Keratinocyte (primary cell): ENCODE results near the gene DUSP16.

ENCODE experiments used
- CTCF ChIP-seq, 3 experiments: IDR thresholded peaks in 1 of 3; conservative IDR thresholded peaks in 1 of 3; optimal IDR thresholded peaks in 1 of 3; 2 replicates in 2 of 3; 3 replicates in 1 of 3; pipeline versions ENCODE3 to v1.5.1; 2011; ENCODE audit warnings: low read length in 3 of 3, mild to moderate bottlenecking in 3 of 3, moderate library complexity in 2 of 3, control low read depth in 1 of 3, inconsistent platforms in 1 of 3; ENCODE audit not compliant: insufficient read depth in 2 of 3; ENCODE audit errors: extremely low read depth in 1 of 3
- EZH2 ChIP-seq: IDR thresholded peaks from one replicate; pipeline ENCODE4 v1.6.1; 2012; ENCODE audit warnings: inconsistent platforms, mild to moderate bottlenecking, low read length, moderate library complexity

- TF ChIP-seq EZH2 (no peak), CTCF (optimal IDR thresholded peaks at IDR 0.05 in 1 of 3, IDR thresholded peaks at IDR 0.05 in 1 of 3, conservative IDR thresholded peaks at IDR 0.05 in 1 of 3; ENCODE audit: extremely low read depth in 1 of 3, insufficient read depth in 2 of 3, low read length in 3 of 3) (no peak)
Observed at GRCh38 chr12:12524128-12524527, 38.5 kb downstream of the DUSP16 start.
